ENCODE data around the gene XPC.
A peak's percentile ranks its signal among the peaks of the same experiment; 100 is the strongest.

The XPC gene

GRCh38 chr3:14132120-14132519 is 46.3 kb downstream of the XPC start:
- H3K9me3 ChIP-seq, result no peaks in the 10 kb centered on the region

GRCh38 chr3:14131134-14131533 is 47.3 kb downstream of the XPC start:
- TF ChIP-seq CTCF (IDR thresholded peaks at IDR 0.05), result no peak
- Histone ChIP-seq H3K9me3 (no peaks in the 10 kb centered on the region), H3K36me3 (peaks cover 90% of the 10 kb centered on the region), H3K4me3 (ENCODE audit: low read depth in 1 of 2, low read length in 1 of 2) (no peak overlapping the region), H3K27me3 (no peaks in the 10 kb centered on the region), H3K4me1 (ENCODE audit: control insufficient read depth in 1 of 2, insufficient read depth in 1 of 2, low read depth in 1 of 2, low read length in 1 of 2) (peaks cover 11 to 13% of the 10 kb centered on the region in 2 experiments), H3K27ac (no peak overlapping the region)

More at GRCh38 chr3:14132120-14132519, 46.3 kb downstream of the XPC start:
- no peak for TF ChIP-seq CTCF (IDR thresholded peaks at IDR 0.05)
- Histone ChIP-seq H3K36me3 (peaks cover 98% of the 10 kb centered on the region), H3K27ac (no peak overlapping the region), H3K4me1 (ENCODE audit: control insufficient read depth in 1 of 2, insufficient read depth in 1 of 2, low read depth in 1 of 2, low read length in 1 of 2) (peaks cover 1 to 4% of the 10 kb centered on the region in 2 experiments), H3K4me3 (ENCODE audit: low read depth in 1 of 2, low read length in 1 of 2) (no peak overlapping the region), H3K27me3 (no peaks in the 10 kb centered on the region)

- no peak for TF ChIP-seq CTCF (IDR thresholded peaks at IDR 0.05)
- no peak overlapping the region for H3K27ac ChIP-seq
Measured at GRCh38 chr3:14130707-14131106, 47.7 kb downstream of the XPC start.

GRCh38 chr3:14130230-14130629 is 48.2 kb downstream of the XPC start:
- no peak overlapping the region for H3K27ac ChIP-seq
- H3K36me3 ChIP-seq, result peaks cover 81% of the 10 kb centered on the region

More at GRCh38 chr3:14130707-14131106, 47.7 kb downstream of the XPC start:
- H3K9me3 ChIP-seq, result no peaks in the 10 kb centered on the region
- H3K4me1 ChIP-seq (ENCODE audit: control insufficient read depth in 1 of 2, insufficient read depth in 1 of 2, low read depth in 1 of 2, low read length in 1 of 2), result peaks cover 15 to 17% of the 10 kb centered on the region in 2 experiments
- peaks cover 86% of the 10 kb centered on the region for H3K36me3 ChIP-seq
- no peak overlapping the region for H3K4me3 ChIP-seq (ENCODE audit: low read depth in 1 of 2, low read length in 1 of 2)
- no peaks in the 10 kb centered on the region for H3K27me3 ChIP-seq

GRCh38 chr3:14129296-14129695 is 49.1 kb downstream of the XPC start:
- no peaks in the 10 kb centered on the region for H3K9me3 ChIP-seq
- H3K4me1 ChIP-seq (ENCODE audit: control insufficient read depth in 1 of 2, insufficient read depth in 1 of 2, low read depth in 1 of 2, low read length in 1 of 2), result peaks cover 21 to 23% of the 10 kb centered on the region in 2 experiments
- no peaks in the 10 kb centered on the region for H3K27me3 ChIP-seq
- no peak overlapping the region for H3K27ac ChIP-seq
- H3K4me3 ChIP-seq (ENCODE audit: low read depth in 1 of 2, low read length in 1 of 2), result no peak overlapping the region
- TF ChIP-seq CTCF (IDR thresholded peaks at IDR 0.05), result no peak
- peaks cover 72% of the 10 kb centered on the region for H3K36me3 ChIP-seq

More at GRCh38 chr3:14130230-14130629, 48.2 kb downstream of the XPC start:
- no peak for TF ChIP-seq CTCF (IDR thresholded peaks at IDR 0.05)
- Histone ChIP-seq H3K27me3 (no peaks in the 10 kb centered on the region), H3K4me1 (ENCODE audit: control insufficient read depth in 1 of 2, insufficient read depth in 1 of 2, low read depth in 1 of 2, low read length in 1 of 2) (peaks cover 19 to 21% of the 10 kb centered on the region in 2 experiments), H3K9me3 (no peaks in the 10 kb centered on the region), H3K4me3 (ENCODE audit: low read depth in 1 of 2, low read length in 1 of 2) (no peak overlapping the region)

GRCh38 chr3:14128724-14129123 is 49.7 kb downstream of the XPC start:
- H3K27me3 ChIP-seq, result no peaks in the 10 kb centered on the region
- no peaks in the 10 kb centered on the region for H3K9me3 ChIP-seq
- peak overlapping the region; percentile 18 for H3K27ac ChIP-seq
- no peak for TF ChIP-seq CTCF (IDR thresholded peaks at IDR 0.05)
- H3K4me3 ChIP-seq (ENCODE audit: low read depth in 1 of 2, low read length in 1 of 2), result no peak overlapping the region
- H3K36me3 ChIP-seq, result peaks cover 66% of the 10 kb centered on the region
- H3K4me1 ChIP-seq (ENCODE audit: control insufficient read depth in 1 of 2, insufficient read depth in 1 of 2, low read depth in 1 of 2, low read length in 1 of 2), result peaks cover 27 to 28% of the 10 kb centered on the region in 2 experiments

Measured in neutrophil (primary cell).